GM15510 (cell line): Measurements from ENCODE around the gene NOS3.

Experiments used
- POLR2A ChIP-seq: IDR thresholded peaks from 3 replicates; pipeline ENCODE4 v1.6.1; 2011; ENCODE audit warnings: borderline replicate concordance; ENCODE audit not compliant: insufficient read length; ENCODE audit errors: extremely low read depth

Gene NOS3

GRCh38 chr7:151053096-151053495 lies 62.3 kb downstream of the NOS3 start:
- TF ChIP-seq POLR2A: no peak

GRCh38 chr7:151053751-151054150 lies 62.9 kb downstream of the NOS3 start:
- no peak for TF ChIP-seq POLR2A

- TF ChIP-seq POLR2A: no peak
Observed at GRCh38 chr7:151056283-151056665, 65.5 kb downstream of the NOS3 start.

GRCh38 chr7:151056666-151057505 lies 66.1 kb downstream of the NOS3 start:
- TF ChIP-seq POLR2A: no peak

GRCh38 chr7:151057506-151057988 lies 66.7 kb downstream of the NOS3 start, which contains the start of gene CDK5:
CDK5 (minus strand) TSS chr7:151057897; CDS start chr7:151057848, 49 bp downstream.
- TF ChIP-seq POLR2A: no peak

GRCh38 chr7:151057989-151058780 lies 67.4 kb downstream of the NOS3 start:
- peak; percentile 67 for TF ChIP-seq POLR2A

DNA sequence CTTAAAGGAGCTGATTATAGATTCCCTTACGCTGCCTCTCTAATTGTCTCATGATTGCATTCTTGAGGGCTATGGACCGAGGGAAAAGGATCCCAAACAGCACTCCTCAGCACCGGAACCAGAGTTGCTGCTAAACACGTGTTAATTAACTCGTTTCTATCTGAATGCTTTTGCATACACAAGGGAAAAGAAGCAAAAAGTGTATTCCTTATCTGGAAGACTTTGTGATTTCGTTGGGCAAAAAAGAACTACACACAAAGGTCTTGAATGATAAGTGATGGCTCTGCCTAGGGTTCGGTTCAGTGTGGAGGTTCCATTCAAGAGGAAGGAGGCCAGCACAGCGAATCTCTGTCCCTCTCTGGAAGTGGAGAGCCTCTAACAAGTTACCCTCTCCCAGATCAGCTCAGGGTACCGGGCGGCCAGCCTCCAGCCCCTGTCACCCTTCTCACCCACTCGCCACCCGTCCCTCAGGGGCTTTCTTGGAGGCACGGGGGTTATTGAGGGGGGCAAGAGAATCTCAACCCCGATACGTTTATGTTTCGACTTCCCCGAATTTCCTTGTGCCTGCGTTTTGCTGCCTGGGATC lies 68.1 kb downstream of the NOS3 start:
- TF ChIP-seq POLR2A: no peak

DNA sequence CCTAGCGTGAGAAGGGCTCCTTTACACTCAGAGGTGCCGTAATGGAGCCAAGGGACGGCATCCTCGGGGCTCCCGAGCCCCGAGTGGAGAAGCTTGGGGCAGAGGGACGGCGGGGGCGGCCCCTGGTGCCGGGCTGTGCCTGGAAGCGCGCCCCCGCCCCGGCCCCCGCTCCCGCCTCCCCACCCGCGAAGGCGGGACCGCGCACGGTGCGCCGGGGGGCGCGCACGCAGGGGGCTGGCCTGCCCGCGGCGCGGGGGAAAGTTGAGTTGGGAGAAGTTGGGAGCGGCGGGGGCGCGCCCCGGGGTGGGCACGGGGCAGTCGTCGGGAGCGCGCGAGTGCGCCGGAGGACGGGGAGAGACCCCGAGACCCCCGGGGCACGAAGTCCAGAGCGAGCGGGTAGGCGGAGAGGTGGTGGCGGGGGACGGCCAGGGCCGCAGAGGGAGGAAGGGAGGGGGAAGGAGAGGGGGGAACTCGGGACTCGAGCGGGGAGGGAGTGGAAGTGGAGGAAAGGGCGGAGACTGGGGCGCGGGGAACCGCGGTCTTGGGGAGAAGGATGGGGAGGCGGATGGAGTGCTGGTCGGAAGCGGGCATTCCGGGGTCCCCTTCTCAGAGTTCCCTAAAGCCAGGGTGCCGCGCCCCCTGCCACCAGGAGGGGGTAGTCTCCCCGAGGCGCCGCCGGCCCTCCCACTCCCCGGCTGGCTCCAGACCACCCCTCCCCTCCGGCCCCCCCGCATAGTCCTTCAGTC lies 68.7 kb downstream of the NOS3 start, which contains the start of gene SLC4A2:
Gene SLC4A2, plus strand, starts transcription at position 223 of the 746 bp plus-strand sequence. CDS start 2,399 bp downstream, outside the sequence.
- peak; percentile 59 for TF ChIP-seq POLR2A

GRCh38 chr7:151060113-151060415 lies 69.2 kb downstream of the NOS3 start:
- TF ChIP-seq POLR2A: no peak

- no peak for TF ChIP-seq POLR2A
Observed at GRCh38 chr7:151060416-151061212, 69.8 kb downstream of the NOS3 start.

GRCh38 chr7:151061213-151062110 lies 70.6 kb downstream of the NOS3 start:
- no peak for TF ChIP-seq POLR2A

DNA sequence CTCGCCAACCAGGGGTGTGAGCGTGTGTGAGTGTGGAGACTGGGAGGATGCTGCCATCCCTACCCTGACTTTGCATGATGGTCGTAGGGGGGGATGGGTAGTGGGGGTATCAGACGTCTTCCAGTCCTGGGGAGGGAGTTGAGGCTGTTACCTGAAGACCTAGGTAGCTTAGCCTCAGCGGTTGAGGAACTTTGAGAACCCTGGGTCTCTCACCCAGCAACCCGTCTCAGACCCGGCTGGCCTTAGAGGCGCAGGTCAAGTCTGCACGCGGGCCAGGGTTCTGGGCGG lies 71.2 kb downstream of the NOS3 start:
- TF ChIP-seq POLR2A: no peak
